Stimulated activated CD8-positive, alpha-beta memory T cell treated with anti-CD3 and anti-CD28 coated beads, Interleukin-15, amount 100 ng/mL, for 48 hours (primary cell): ENCODE data around the gene GRIK4.
A peak's percentile ranks its signal among the peaks of the same experiment; 100 is the strongest.

Experiments used
- DNase-seq, 2 donors: peaks; one replicate each; pipeline ENCODE4 v3.0.0-alpha.2; 2020; ENCODE audit warnings: low read depth in 2 of 2

GRIK4 gene

DNA sequence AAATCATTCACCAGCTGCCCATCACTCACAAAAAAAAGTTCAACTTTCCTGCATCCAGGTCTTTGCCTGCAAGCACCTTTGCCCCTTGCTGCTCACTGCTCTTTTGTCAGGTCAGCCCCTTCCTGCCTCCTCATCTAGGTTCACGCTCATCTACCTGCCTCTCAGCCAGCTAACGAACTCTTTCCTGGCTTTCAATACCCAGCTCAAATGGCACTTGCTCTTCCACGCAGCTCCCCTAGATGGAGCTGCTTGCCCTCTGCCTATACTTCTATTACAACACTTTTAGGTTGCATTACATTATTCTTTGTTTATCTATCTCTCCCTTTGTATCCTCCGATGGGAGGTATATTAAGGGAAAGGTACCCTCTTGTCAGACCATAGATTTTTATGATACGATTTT lies 433.5 kb downstream of the GRIK4 start:
- DNase-seq = no peak

GRCh38 chr11:120950880-120951279 lies 439.3 kb downstream of the GRIK4 start:
- DNase-seq = no peak

DNA sequence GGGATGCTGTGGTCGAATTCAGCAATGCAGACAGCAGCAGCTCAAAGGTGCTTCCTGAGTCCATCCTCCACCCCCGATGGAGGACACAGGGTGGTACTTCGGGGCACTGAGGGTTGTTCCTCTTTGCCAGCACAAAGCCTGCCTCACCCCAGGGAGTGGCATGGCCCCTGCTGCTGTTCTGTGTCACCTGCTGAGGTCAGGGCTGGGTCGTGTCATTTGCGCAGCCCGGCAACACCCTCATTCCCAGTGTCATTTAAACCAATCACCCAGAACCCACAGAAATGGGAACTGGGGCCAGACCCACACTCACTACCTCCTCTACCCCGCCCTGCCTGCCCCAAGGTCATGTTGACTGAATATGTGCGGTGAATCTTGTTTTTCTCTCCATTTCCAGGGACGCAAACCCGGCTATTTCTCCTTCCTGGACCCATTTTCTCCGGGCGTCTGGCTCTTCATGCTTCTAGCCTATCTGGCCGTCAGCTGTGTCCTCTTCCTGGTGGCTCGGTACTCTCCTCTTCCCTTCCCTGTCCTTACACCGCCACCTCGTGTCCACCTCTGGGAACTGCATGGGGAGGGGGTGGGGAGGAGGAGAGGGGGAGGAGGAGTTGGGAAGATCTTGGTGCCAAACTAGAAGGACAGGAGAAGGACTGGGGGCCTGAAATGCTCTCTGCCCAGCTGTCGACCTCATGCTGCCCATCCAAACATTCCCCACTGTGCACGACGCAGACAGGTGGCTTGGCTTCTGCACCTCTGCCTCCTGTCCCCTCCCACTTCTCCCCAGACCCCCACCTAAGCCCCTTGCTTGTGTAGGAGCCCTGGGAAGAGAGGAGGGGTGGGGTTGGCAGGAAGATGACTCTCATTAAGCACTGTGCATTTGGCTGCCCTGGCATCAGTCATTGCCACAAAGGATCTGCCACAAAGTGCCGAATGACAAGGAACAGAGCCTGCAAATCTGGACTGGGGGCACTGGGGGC lies 441.2 kb downstream of the GRIK4 start:
- DNase-seq = peak; percentile 23 to 49

GRCh38 chr11:120954381-120954780 lies 442.8 kb downstream of the GRIK4 start:
- DNase-seq = no peak

DNA sequence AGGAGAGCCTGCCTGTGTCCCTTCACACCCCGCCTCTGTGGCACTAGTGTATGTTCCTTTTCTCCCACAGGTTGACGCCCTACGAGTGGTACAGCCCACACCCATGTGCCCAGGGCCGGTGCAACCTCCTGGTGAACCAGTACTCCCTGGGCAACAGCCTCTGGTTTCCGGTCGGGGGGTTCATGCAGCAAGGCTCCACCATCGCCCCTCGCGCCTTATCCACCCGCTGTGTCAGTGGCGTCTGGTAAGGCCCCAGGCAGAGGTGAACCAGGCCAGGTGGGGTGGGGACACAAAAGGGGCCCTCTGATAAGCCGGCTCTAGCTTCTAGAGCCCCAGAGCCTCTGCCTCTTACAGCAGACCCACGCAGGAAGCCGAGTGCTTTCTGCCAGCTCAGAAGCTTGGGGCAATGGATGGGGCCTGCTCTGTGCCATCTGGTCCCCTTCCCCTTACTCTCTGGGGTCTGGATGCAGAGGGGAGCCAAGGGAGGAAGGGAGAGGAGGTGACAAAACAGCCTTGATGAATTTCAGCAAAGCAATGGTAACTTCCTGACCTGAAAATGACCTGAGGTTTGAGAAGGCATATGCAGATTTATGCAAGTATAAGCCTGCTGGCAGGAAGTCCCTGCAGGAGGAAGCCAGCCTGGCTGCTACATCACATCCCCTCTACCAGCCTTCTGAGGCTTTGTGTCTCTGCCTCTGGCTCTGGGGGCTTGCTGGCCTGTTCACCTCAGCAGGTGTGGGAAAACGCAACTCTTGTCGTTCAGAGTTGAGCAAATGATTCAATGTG lies 445.4 kb downstream of the GRIK4 start:
- DNase-seq = no peak

DNA sequence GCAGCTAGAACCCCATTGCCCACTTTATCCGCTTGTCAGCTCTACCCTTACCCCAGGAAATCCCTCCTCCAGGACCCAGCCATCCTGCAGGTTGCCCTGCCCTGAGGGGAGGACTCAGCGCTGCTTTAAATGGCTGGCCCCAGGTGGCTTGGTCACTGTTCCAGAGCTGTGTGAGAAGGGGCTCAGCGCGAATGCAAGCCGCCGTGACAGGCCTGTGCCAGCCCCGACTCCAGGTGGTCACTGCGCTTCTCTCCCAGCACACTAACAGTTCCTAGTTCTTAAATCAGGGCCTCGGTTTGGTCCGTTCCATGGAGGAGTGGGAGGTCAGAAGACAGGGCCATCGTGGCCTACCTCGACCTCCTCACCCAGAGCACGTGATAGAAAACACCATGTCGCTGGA lies 446.6 kb downstream of the GRIK4 start:
- DNase-seq = no peak

DNA sequence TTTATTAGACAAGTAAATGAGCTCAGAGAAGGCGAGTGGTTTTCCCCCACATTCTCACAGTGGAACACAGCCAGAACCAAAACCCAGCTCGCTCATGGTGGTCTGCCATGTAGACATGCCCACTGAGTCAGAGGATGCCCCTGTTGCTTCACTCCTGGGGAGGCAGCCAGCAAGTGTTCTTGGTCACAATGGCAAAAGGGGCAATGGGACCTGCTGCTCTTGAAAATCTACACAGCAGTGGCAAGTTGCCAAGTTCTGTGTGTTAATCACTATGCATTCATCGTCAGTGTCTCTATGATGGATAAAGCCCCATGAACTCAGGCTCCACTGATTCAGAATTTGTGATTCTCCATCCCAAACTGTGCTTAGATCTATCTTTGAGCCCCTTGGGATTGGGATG lies 447.6 kb downstream of the GRIK4 start:
- no peak for DNase-seq

- DNase-seq = no peak
These were observed 453.3 kb downstream of the GRIK4 start for GRCh38 chr11:120964857-120965256.

DNA sequence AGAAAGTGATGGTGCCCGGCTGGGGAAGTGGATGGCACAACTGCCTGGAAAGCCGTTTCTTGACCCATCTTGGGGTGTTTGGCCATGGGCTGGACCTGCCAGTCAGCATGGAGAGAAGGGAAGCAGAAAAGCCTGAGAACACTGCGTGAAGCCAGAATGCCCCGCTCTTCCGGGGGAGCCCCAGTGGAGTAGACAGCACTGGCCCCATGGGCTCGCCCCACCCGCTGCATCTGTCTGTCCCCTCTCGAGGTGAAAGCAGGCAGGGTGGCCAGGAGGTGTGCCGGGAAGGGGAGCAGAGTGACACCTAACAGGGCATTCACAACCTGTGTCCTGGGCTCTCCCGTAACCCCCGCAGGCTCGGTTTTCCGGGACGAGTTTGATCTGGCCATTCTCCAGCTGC lies 455.3 kb downstream of the GRIK4 start:
- no peak for DNase-seq

GRCh38 chr11:120969993-120970392 lies 458.4 kb downstream of the GRIK4 start:
- no peak for DNase-seq

GRCh38 chr11:120971825-120972224 lies 460.3 kb downstream of the GRIK4 start:
- no peak for DNase-seq

DNA sequence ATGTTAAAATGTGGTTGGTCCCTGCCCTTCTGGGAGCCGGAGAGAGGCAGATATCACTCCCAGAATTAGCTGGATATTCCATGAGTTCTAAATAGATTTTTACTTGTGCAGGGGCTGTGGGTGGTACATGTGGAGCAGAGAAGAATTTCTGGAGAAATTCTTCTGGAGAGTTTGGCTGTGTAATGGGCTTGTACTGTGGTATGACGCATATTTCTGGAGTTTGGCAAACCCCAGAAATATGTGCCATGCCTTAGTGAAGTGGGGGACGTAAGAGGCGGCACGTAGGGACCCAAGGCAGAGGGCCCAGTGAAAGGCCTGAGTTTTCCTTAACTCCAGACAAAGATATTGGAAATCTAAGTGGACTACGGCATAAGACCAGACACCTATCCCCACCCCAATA lies 461.1 kb downstream of the GRIK4 start:
- no peak for DNase-seq

GRCh38 chr11:120973501-120973900 lies 462.0 kb downstream of the GRIK4 start:
- DNase-seq = no peak

GRCh38 chr11:120974466-120974865 lies 462.9 kb downstream of the GRIK4 start:
- no peak for DNase-seq

DNA sequence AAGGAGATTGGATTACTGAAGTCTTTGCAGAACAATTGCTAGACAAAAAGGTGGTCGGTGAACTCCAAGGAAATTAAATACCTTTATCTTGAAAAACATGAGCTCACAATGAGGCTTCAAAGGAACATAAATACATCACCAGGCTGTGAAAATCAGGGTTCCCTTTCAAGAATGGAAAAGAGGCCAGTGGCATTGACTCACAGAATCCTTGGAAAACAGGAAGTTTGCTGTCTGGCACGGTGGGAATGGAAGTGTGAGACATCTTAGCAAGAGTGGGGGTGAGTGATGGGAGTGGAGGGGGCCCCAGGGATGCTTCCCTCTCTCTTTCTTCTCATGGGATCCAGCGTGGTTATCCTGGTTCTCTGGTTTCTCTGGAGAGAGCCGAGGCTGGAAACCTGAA lies 463.4 kb downstream of the GRIK4 start:
- DNase-seq = no peak

- DNase-seq = no peak
These were observed 466.0 kb downstream of the GRIK4 start for GRCh38 chr11:120977266-120978137.

- no peak for DNase-seq
These were observed 467.2 kb downstream of the GRIK4 start for GRCh38 chr11:120978701-120979100.

DNA sequence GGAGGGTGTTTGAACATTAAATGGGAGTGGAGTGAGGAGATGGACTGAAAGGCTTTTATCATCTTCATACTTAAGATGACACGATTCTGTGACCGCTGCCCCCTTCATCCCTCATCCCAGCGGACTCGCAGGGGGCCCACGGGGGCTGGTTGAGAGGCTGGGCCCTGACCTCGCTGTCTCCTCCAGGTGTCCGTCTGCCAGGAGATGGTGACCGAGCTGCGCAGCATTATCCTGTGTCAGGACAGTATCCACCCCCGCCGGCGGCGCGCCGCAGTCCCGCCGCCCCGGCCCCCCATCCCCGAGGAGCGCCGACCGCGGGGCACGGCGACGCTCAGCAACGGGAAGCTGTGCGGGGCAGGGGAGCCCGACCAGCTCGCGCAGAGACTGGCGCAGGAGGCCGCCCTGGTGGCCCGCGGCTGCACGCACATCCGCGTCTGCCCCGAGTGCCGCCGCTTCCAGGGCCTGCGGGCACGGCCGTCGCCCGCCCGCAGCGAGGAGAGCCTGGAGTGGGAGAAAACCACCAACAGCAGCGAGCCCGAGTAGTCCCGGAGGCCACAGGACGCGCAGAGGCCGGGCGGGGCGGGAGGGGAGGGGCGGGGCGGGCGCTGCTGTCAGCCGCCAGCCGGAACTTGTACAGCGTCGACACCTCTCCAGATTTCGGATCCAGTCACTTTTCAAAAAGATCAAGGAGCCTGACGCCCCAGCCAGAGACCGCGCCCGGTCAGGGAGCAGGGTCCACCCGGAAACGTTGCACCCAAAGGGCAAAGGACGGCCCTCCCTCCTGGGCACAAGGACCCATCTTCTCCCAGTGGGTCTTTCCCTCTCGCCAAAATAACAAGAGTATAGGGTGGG lies 474.4 kb downstream of the GRIK4 start:
- DNase-seq = peak in 1 of 2 donors; percentile 10

DNA sequence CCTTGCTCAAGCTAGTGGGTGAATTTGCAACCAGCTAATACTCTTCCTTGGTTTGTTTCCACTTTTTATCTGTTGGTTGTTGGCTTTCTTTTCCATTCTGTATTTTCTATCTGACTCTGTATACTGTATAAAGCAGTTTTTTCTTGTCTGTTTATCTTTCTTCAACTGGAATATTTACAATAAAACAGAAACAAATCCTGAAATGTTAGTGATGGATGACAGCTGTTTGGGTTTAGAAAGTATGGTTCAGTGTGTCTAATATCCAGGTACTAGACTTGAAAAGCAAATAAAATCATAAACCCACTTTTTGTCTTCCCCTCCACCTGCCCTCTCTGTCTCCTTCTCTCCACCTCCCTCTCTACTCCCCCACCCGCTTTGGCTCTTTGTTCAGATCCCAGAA lies 477.1 kb downstream of the GRIK4 start:
- DNase-seq = no peak

DNA sequence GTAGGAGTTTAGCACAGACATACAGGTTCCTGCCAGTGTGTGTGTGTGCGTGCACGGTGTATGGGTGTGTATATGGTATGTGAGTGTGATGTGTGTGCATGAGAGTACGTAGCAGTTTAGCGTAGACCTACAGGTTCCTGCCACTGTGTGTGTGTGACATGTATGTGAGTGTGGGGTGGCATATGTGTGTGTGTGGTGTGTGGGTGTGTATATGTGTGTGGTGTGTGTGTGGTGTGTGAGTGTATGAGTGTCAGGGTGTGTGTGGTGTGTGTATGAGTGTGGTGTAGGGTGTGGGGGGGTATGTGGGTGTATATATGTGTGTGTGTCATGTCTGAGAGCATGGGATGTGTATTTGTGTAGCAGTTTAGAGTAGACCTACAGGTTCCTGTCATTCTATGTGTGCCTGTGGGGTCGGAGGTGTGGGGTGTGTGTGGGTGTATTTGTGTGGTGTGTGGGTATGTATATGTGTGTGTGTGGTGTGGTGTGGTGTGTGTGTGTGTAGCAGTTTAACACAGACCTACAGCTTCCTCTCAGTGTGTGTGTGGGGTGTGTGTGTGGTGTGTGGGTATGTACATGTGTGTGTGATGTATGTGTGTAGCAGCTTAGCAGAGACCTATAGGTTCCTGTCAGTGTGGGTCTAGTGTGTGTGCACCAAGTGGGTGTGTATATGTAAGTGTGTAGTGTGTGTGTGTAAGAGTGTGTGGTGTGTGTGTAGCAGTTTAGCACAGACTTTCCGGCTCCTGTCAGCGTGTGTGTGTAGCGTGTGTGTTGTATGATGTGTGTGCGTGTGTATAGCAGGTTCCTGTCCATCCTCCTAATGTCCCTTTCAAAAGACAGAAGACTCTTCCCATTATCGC lies 480.5 kb downstream of the GRIK4 start:
- DNase-seq = no peak
